Stimulated activated CD4-positive, alpha-beta T cell treated with anti-CD3 and anti-CD28 coated beads, Interleukin-12 subunit alpha, Interleukin-12 subunit beta, amount 100 ng/mL, for 24 hours (primary cell): ENCODE measurements around the gene IL17REL.

Experiments used
- DNase-seq, 2 experiments: peaks; one replicate each; pipeline ENCODE4 v3.0.0-alpha.2; 2020; ENCODE audit warnings: low read depth in 2 of 2

Gene IL17REL

GRCh38 chr22:50012211-50013181 lies at the start of gene IL17REL:
IL17REL (minus strand) TSS chr22:50012765; CDS start chr22:50012646, 119 bp downstream.
- no peak for DNase-seq

- DNase-seq = no peak
Observed at GRCh38 chr22:50061824-50062355, 49.3 kb upstream of the IL17REL start.

GRCh38 chr22:50061141-50061823 lies 48.7 kb upstream of the IL17REL start:
- no peak for DNase-seq

GRCh38 chr22:50060441-50061140 lies 48.0 kb upstream of the IL17REL start:
- no peak for DNase-seq

GRCh38 chr22:50059881-50060262 lies 47.3 kb upstream of the IL17REL start:
- DNase-seq = no peak

- no peak for DNase-seq
Observed at GRCh38 chr22:50058906-50059880, 46.6 kb upstream of the IL17REL start.

- DNase-seq = no peak
Observed at GRCh38 chr22:50058061-50058905, 45.7 kb upstream of the IL17REL start, which contains the start of gene TTLL8. TTLL8 (minus strand) TSS chr22:50058298.

GRCh38 chr22:50057278-50058060 lies 44.9 kb upstream of the IL17REL start:
- no peak for DNase-seq

GRCh38 chr22:50056214-50056972 lies 43.8 kb upstream of the IL17REL start:
- DNase-seq = no peak

- DNase-seq = no peak
Observed at GRCh38 chr22:50053861-50054260, 41.3 kb upstream of the IL17REL start.

- DNase-seq = no peak
Observed at GRCh38 chr22:50051930-50052329, 39.4 kb upstream of the IL17REL start.

GRCh38 chr22:50049299-50050195 lies 37.0 kb upstream of the IL17REL start:
- DNase-seq = no peak

GRCh38 chr22:50048836-50049235 lies 36.3 kb upstream of the IL17REL start:
- no peak for DNase-seq

GRCh38 chr22:50048061-50048765 lies 35.6 kb upstream of the IL17REL start:
- no peak for DNase-seq

GRCh38 chr22:50047346-50047745 lies 34.8 kb upstream of the IL17REL start:
- DNase-seq = no peak

- no peak for DNase-seq
Observed at GRCh38 chr22:50046481-50047245, 34.1 kb upstream of the IL17REL start.
